Left lobe of liver (tissue), 2 donors: Measurements from ENCODE around the gene NMNAT2. TPM values are rescaled to one million over a fixed set of nuclear protein-coding genes. Genes with fewer than 3 reads are reported as not detected.
"Not testable (repeated sequence)": the region's sequence is repeated elsewhere in the genome, so short reads cannot be mapped to it uniquely, and the experiment has no call there.

Experiments
- ATAC-seq: fragments of 200-7000 bp; cut with Tn5 transposase; one replicate; pipeline ENCODE4 v1.9.1; 2020; ENCODE audit warnings: mild to moderate bottlenecking, moderate library complexity
- DNase-seq: peaks from one replicate; pipeline ENCODE4 v3.0.0-alpha.2; 2020; ENCODE audit warnings: low spot score
- total RNA-seq: library from RNA; stranded (reverse); gene quantifications from one replicate; pipeline ENCODE4 v1.2.1, GENCODE V29; 2021
- donor health status: DM: no; HTN: no; CAD: no; lungs with moderate emphysema.
- donor health status: DM: no; HTN: yes; CAD: no.

The NMNAT2 gene
- total RNA-seq, 1 donor from 2014 or later: 0.03 TPM

DNA sequence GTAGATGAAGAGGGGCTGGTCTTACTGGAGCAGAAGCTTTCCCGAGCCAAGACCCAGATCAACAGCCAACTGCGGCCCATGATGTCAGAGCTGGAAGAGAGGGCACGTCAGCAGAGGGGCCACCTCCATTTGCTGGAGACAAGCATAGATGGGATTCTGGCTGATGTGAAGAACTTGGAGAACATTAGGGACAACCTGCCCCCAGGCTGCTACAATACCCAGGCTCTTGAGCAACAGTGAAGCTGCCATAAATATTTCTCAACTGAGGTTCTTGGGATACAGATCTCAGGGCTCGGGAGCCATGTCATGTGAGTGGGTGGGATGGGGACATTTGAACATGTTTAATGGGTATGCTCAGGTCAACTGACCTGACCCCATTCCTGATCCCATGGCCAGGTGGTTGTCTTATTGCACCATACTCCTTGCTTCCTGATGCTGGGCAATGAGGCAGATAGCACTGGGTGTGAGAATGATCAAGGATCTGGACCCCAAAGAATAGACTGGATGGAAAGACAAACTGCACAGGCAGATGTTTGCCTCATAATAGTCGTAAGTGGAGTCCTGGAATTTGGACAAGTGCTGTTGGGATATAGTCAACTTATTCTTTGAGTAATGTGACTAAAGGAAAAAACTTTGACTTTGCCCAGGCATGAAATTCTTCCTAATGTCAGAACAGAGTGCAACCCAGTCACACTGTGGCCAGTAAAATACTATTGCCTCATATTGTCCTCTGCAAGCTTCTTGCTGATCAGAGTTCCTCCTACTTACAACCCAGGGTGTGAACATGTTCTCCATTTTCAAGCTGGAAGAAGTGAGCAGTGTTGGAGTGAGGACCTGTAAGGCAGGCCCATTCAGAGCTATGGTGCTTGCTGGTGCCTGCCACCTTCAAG, 174.8 kb downstream of the NMNAT2 start:
- DNase-seq (no peak), ATAC-seq (peak; percentile 54)

DNA sequence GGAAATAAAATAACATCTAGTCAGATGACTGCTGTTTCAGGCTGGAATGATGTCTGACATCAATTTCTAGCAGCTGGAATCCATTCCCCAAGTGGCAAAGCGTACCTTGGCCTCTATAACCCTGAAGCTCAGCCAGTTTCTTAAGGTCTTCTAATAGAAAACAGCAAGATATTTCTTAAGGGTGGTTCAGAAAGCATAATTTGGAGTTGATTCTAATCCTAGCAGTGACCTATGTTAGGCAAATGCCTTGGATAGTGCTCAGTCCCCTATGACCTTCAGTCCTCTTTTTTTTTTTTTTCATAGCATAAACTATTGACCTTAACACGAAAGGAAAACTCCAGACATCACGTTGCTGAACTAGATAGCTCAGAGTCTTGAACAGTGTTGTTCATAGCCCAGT, 175.6 kb downstream of the NMNAT2 start:
- ATAC-seq: no peak
- DNase-seq: no peak

DNA sequence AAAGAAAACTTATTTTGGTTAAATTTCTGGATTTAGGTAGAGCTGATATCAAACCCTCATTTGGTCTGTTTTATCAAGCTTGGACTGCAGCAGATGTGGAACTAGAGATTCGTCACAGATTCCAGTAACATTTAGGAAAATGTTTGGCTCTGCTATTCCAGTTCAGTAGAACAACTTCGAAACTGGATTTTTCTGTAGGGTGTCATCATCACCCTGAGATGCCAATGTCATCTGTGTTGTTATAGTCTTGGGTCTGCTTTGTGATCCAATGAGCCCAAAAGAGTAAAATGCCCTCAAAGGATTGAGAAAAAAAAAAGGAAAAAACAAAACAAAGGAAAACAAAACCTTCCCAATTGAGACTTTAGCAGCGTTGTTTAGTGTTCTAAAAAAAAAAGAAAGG, 176.7 kb downstream of the NMNAT2 start:
- ATAC-seq (no peak), DNase-seq (no peak)

DNA sequence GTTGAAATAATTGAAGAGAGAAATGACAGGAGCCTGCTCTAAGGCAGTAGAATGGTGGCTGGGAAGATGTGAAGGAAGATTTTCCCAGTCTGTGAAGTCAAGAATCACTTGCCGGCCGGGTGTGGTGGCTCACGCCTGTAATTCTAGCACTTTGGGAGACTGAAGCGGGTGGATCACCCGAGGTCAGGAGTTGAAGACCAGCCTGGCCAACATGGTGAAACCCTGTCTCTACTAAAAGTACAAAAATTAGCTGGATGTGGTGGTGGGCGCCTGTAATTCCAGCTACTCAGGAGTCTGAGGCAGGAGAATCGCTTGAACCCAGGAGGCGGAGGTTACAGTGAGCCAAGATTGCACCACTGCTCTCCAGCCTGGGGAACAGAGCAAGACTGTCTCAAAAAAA, 177.3 kb downstream of the NMNAT2 start:
- ATAC-seq: not testable (repeated sequence)

DNA sequence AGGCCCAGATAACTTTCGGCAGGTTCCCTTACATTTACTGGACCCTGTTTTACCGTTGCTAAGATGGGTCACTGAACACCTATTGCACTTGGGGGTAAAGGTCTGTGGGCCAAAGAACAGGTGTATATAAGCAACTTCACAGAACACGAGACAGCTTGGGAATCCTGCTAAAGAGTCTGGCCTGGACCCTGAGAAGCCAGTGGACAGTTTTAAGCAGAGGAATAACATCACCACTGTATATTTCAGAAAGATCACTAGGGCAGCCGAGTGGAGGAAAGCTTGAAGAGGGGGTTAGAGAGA, 177.7 kb downstream of the NMNAT2 start:
- DNase-seq (no peak), ATAC-seq (no peak)

More for the DNA sequence above, 177.3 kb downstream of the NMNAT2 start:
- not testable (repeated sequence) for DNase-seq

DNA sequence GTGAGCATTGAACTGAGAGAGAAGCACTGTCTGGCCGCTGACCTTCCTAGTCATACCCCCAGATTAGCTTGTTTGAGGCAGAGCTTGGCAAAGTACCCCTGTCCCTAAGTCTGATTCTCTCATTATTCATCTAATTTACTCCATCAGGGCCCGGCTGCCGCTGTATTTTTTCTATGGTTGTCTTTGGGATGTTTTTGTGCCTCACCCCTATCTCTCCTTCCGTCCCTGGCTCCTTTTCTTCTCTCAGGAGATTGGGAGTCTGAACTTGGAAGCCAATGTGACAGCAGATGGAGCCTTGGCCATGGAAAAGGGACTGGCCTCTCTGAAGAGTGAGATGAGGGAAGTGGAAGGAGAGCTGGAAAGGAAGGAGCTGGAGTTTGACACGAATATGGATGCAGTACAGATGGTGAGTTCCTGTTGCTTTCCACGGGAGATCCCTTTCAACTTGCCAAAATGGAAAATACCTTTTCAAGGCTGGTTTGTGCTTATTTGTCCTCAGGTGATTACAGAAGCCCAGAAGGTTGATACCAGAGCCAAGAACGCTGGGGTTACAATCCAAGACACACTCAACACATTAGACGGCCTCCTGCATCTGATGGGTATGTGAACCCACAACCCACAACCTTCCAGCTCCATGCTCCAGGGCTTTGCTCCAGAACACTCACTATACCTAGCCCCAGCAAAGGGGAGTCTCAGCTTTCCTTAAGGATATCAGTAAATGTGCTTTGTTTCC, 178.2 kb downstream of the NMNAT2 start:
- ATAC-seq (no peak), DNase-seq (no peak)

DNA sequence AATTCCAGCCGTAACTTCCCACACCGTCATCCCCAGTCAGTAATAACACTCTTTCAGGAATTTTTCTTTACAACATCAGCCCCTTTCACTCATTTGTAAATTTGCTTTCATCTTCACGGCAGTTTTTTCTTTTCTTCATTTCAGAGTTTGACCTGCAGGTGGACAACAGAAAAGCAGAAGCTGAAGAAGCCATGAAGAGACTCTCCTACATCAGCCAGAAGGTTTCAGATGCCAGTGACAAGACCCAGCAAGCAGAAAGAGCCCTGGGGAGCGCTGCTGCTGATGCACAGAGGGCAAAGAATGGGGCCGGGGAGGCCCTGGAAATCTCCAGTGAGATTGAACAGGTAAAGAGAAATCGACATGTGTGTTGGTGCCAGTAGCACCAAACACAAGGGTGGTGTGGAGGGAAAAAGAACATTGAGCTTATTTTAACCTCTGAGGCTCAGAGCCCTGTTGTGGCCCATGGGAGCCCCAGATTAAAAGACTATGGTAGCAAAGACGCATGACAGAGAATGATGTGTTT, 178.9 kb downstream of the NMNAT2 start:
- ATAC-seq (no peak), DNase-seq (no peak)

DNA sequence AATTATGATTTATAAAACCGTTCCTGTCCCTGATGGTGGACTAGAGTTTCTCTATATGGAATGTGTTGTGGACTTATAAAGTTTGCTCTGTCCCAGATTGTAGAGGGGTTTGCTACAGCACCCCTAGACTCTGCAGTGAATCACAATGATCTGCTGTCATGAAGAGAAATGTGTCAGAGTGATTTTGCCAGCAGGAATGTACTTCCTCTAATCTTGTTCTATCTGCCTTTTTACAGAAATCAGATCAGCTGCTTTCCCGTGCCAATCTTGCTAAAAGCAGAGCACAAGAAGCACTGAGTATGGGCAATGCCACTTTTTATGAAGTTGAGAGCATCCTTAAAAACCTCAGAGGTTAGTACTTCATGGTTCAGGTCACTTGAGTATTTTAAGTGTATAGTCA, 180.1 kb downstream of the NMNAT2 start:
- DNase-seq: no peak

DNA sequence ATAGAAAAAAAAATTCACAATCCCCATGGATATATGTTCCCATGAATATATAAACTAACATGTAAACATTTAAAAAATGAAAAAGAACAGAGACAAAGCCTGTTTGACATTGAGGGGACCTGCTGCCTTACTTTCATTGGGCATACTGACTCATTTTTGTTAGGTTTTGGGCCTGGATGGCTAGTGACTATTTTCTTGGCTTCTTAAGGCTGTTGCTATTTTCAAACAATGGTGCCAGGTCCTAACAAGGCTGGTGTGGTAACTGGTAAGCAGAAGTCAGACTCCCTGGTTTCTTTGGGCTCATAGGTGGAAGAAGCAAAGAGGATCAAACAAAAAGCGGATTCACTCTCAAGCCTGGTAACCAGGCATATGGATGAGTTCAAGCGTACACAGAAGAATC, 181.1 kb downstream of the NMNAT2 start:
- DNase-seq (no peak), ATAC-seq (no peak)

More for the DNA sequence above, 180.1 kb downstream of the NMNAT2 start:
- no peak for ATAC-seq

DNA sequence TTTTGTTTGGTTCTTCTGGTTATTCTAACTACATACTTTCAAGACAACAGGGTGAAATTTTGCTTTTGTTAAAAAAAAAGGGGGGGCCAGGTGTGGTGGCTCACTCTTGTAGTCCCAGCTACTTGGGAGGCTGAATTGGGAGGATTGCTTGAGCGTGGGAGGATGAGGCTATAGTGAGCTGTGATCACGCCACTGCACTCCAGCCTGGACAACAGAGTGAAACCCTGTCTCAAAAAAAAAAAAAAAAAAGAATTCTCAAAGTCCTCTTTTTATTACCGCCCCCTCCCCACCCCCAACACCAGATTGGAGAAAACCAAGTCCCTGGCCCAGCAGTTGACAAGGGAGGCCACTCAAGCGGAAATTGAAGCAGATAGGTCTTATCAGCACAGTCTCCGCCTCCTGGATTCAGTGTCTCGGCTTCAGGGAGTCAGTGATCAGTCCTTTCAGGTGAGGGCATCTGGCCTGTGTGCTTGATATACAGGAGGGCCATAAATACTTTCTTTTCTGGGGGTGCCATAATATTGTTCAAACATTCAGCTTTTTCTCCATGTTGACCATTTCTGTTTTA, 181.9 kb downstream of the NMNAT2 start:
- DNase-seq: no peak
- ATAC-seq: no peak

DNA sequence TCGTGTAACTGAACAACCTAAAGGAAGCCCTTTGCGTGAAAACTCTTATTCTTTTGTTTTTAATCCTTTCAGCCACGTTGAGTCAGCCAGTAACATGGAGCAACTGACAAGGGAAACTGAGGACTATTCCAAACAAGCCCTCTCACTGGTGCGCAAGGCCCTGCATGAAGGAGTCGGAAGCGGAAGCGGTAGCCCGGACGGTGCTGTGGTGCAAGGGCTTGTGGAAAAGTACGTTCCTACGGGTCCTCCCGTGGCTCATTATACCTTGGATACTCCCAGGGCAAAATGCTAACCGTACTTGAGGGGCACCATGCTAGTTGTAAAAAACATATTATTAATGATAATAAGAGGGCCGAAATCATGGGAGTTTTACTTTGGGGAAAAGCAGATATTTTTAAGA, 182.7 kb downstream of the NMNAT2 start:
- no peak for ATAC-seq
- DNase-seq: no peak

DNA sequence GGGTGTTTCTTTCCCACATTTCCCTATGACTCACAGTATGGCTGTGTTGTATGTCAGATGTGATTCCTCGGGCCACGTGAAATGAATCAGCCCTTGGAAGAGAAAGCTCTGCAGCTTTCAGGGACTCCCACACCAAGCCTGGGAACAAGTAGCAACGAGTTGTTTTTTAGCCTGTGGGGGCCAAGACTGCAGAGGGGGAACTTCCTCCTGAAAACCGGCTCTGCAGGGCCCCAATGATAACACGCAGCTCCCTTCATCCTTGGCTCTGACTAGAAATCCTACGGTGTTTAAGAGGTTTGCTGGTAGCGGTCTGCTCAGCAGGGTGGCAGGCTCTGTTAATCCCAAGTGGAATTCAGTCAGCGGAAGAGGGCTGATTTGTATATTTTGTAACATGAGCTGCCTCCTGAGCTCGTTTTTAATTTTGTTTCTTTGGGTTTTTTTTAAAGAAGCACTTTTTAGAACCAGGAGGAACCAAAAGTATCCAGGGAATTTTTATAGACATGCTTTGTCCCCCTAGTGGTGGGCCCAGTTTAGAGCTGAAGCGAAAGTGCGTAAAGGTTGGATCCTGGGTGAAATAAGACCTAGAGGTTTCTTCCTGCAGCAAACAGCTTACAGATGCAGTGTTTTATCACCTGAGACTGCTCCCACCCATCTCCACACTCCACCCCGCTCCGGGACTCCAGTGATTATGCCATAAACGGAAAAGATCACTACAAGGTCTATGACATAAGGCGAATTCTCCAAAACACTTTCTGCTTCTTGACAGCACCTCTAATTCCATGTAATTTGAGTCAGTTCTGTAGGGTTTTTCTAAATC, 183.3 kb downstream of the NMNAT2 start:
- no peak for DNase-seq
- ATAC-seq: peak; percentile 87

DNA sequence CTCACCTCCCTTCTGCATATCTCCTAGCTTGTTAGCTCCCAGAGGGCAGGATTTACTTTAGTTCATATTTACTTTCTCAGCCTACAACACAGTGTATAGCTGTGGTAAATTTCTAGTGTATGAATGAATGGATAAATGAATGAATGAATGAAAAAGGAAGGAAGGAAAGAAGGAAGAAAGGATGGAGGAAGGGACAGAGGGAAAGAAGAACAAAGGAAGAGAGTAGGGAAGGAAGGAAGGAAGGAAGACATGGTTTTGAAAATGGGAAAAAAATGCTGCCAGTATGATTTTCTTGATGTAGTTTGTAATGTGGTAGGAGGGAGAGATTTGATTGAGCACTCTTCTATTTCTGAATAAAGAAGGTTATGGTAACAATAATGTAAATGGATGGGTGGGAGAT, 185.1 kb downstream of the NMNAT2 start:
- no peak for ATAC-seq
- DNase-seq: no peak

DNA sequence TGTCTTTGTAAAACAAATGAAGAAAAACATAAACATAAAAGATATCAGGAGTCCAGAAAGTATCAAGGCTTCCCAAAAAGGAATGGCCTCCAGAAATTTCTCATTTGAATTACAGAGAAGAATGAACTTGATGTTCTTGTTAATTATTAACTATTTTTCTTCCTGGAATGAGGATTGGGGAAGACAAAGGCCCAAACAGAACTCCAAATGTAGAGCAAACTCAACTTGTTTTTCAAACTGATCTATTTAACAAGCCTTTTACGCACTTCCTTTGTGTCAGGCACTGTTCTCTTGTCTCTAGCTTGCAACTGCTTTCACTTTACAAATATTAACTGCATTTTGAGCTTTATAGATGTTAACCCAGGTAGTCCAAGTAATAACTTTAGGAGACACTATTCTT, 186.6 kb downstream of the NMNAT2 start:
- DNase-seq (no peak), ATAC-seq (no peak)

DNA sequence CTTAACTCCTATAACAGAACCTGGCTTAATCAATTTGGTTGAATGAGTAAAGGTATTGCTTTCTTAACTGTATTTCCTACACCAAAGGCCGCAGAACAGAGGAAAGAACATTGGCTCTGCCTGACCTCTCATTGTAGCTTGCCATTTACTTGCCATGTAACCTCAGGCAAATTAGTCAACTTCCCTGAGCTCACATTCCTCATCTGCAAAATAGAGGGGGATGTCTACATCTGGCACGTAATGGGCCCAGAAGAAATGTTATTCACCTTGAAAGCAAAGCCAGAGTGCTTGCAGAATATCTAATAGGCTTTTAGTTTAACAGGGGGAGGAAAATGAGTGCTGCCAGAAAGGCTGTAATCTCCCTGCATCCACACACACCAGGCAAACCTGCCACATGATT, 187.8 kb downstream of the NMNAT2 start:
- no peak for ATAC-seq
- DNase-seq: no peak

DNA sequence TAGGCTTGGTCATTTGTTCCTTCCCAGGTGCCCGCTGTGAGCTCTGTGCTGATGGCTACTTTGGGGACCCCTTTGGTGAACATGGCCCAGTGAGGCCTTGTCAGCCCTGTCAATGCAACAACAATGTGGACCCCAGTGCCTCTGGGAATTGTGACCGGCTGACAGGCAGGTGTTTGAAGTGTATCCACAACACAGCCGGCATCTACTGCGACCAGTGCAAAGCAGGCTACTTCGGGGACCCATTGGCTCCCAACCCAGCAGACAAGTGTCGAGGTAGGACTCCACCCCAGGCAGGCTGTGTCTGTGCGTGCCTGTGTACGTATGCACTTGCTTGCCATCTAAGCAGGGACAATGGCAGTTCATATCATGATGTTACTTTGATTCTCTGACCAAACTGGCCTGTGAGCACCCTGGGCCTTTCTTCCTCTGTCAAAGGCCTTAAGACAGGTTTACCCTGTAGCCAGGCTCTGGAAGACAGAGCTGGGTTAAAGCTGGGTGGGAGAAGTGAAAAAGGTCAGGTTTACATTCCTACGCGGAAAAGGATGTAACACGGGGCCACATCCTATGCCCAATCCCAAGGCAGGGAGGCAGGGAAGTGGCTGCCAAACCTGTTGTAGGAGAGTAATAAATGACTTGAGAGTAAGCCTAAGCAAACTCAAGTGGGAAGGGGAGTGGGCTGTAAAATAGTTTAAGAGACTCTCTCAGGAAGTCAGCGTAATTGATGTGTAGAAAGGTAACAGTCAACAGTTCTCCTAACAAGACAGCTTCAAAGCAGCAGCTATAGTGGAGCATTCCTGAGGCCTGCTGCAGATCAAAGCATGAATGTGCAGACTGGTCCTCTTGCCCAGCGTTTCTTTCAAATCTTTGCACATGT, 189.6 kb downstream of the NMNAT2 start:
- ATAC-seq: no peak
- no peak for DNase-seq

DNA sequence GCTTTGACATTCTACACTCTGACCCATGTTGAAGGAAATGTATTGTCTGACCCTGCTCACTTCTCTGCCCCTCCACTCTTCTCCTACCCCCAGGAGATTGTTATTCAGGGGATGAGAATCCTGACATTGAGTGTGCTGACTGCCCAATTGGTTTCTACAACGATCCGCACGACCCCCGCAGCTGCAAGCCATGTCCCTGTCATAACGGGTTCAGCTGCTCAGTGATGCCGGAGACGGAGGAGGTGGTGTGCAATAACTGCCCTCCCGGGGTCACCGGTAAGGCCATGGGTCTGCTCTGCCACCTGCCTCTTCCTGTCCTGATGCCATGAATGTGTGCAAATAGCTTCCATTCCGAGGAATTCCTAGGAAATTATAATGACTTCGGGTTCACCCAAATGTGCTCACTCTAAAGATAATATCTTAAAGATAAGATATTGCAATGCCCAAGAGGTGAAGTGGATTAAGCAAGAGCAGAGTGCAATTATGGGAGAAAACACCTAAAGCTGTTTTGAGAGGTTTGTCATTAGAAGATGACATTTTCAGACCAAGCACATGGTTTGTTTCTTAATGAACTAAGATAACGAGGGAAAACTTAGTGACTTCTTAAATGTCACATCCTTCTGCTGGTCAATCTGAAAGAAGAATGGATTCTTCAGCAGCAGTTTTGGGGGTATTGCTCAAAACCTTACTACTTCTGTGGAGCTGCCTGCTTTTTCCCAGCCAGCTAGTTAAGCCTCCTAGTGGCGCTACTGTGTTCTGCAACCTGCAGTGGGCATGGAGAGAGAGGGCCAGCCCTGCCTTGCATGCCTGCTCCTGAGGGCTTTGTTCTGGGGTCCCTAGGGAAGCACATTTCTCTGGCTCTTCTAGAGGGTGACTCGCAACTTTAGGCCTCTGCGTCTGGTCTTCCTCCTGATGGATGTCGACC, 190.5 kb downstream of the NMNAT2 start:
- ATAC-seq (peak; percentile 93), DNase-seq (no peak)

DNA sequence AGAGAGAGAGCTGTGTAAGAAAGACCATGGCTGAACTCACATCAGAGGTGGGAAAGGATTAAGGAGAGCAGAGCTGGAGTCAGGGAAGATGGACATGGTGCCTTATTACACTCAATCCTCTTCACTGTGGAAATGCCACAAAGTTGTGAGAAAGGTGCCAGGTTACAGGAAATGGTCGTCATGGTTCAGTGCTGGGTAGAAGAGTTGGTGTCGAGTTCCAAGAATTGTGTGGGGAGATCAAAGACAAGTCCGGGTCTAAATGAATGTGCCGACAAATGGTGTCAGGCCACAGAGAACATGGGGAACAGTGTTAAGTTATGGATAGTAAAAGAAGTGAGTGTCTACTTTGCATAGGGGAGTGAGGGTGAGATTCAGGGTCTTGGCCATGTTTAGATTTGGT, 191.2 kb downstream of the NMNAT2 start:
- ATAC-seq: no peak
- no peak for DNase-seq

DNA sequence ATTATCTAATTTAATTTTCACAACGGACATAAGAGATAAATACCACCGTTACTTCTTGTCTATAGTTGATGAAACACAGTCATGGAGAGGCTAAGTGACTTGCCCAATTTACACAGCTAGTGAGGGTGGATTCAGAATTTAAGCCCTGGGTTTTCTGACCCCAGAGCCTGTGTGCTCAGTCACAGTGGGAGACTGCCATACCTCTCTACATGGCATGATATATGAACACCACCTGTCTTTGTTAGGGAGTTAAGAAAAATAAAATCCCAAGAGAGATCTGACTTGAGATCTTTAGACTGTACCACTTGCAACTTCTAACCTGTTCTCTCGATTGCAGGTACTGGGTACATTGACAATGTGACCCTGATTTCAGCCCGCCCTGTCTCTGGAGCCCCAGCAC, 191.8 kb downstream of the NMNAT2 start:
- DNase-seq: no peak
- no peak for ATAC-seq
